ENCODE results near the gene CYLD.

Gene CYLD

DNA sequence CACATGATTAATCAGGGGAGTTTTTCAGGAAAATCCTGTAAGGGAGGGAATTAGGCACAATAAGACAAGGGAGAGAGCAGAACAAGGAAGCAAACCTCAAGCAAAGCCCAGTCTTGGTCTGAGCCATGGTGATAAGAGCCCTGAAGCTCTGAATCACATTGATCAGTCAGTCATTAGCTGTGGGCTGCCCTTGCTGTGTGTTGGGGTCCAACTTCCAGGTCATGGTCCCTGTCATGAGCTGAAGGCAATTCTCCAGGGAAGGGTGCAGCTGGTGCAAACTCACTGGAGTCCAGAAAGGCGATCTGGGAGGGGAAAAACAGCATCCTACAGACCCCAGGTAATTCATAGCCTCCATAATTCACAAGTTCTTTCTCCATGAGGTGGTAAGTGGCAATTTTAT is 89.9 kb downstream of the CYLD start (continued):
- no peak for TF ChIP-seq GLI2 (tag by site-specific recombination; IDR thresholded peaks at IDR 0.05; ENCODE audit: borderline replicate concordance, low read depth)
- TF ChIP-seq ZFP41 (tag by site-specific recombination; IDR thresholded peaks at IDR 0.05; ENCODE audit: borderline replicate concordance), result no peak
- no peak for TF ChIP-seq ZNF510 (tag by site-specific recombination; IDR thresholded peaks at IDR 0.05; ENCODE audit: insufficient replicate concordance)
- TF ChIP-seq, protein P1, sequence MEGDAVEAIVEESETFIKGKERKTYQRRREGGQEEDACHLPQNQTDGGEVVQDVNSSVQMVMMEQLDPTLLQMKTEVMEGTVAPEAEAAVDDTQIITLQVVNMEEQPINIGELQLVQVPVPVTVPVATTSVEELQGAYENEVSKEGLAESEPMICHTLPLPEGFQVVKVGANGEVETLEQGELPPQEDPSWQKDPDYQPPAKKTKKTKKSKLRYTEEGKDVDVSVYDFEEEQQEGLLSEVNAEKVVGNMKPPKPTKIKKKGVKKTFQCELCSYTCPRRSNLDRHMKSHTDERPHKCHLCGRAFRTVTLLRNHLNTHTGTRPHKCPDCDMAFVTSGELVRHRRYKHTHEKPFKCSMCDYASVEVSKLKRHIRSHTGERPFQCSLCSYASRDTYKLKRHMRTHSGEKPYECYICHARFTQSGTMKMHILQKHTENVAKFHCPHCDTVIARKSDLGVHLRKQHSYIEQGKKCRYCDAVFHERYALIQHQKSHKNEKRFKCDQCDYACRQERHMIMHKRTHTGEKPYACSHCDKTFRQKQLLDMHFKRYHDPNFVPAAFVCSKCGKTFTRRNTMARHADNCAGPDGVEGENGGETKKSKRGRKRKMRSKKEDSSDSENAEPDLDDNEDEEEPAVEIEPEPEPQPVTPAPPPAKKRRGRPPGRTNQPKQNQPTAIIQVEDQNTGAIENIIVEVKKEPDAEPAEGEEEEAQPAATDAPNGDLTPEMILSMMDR (tag by site-specific recombination; IDR thresholded peaks at IDR 0.05), result no peak

DNA sequence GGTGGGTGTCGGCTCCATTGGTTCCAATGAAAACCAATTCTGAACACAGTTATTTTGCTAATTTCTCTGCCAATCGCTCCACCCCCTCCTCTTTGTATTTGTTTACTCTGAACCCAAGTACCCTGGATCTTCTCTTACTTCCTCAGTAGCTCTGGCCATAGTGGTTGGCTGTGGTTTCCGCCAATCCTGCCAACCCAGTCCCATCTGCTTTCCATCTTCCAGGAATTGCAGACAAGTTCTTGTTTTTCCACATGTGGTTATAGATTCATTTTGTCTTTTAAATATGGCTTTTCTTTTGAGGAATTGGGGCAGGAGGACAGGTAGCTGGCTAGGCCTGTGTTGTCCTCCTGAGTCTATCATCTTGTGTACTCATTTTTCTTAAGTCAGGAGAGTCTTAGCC is 92.0 kb downstream of the CYLD start:
- no peak overlapping the region for H3K4me3 ChIP-seq (ENCODE audit: low read depth, low read length)
- H3K9me3 ChIP-seq (ENCODE audit: control insufficient read depth, insufficient read depth, low read depth, low read length), result no peaks in the 10 kb centered on the region
- POLR2A ChIA-PET, result no interaction called here
- no peaks in the 10 kb centered on the region for H3K4me1 ChIP-seq (ENCODE audit: control insufficient read depth, insufficient read depth, low read length)
- no peak overlapping the region for H3K27ac ChIP-seq (ENCODE audit: extremely low read depth, low read depth, low read length)
- no peaks in the 10 kb centered on the region for H3K36me3 ChIP-seq (ENCODE audit: control insufficient read depth in 2 of 2, insufficient read depth in 1 of 2, low read length in 2 of 2)
- CTCF ChIA-PET, result interaction anchor here (0.6 to 1.8 kb wide), 2 partner anchors 28 to 150 kb away, joined by 3 to 5 read pairs; no protein-coding TSS in a partner anchor
- TF ChIP-seq ZSCAN16 (tag by site-specific recombination; IDR thresholded peaks at IDR 0.05) (no peak), SP7 (tag by site-specific recombination; IDR thresholded peaks at IDR 0.05) (no peak)

DNA sequence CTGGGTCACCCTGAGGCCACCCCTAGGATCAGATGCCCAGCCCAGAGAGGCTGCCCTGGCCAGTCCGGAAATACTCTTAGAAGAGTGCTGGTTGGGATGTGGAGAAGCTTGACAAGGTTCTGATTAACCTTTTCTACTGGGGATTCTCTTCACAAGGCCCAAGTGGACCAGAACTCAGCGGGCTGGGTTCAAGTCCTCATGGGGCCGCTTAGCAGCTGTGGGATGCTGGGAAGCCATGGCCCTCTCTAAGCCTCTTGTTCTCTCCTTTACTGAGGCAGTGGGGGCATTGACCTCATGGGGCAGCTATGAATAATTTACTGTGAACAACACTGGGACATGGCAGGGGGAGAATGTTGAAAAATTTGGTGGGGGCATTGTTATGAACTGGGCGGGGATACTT is 92.8 kb downstream of the CYLD start:
- TF ChIP-seq SCRT1 (tag by site-specific recombination; IDR thresholded peaks at IDR 0.05; ENCODE audit: borderline replicate concordance) (no peak), ZNF571 (tag by site-specific recombination; IDR thresholded peaks at IDR 0.05) (no peak), SP3 (tag by site-specific recombination; IDR thresholded peaks at IDR 0.05) (no peak), ZNF423 (tag by site-specific recombination; IDR thresholded peaks at IDR 0.05) (no peak), ZNF530 (tag by site-specific recombination; IDR thresholded peaks at IDR 0.05; ENCODE audit: low read depth) (no peak), ZNF777 (tag by site-specific recombination; IDR thresholded peaks at IDR 0.05; ENCODE audit: borderline replicate concordance) (no peak), ZIC2 (tag by site-specific recombination; IDR thresholded peaks at IDR 0.05) (no peak), ZNF544 (tag by site-specific recombination; IDR thresholded peaks at IDR 0.05) (no peak), ZNF146 (tag by site-specific recombination; IDR thresholded peaks at IDR 0.05) (no peak), MZF1 (tag by site-specific recombination; IDR thresholded peaks at IDR 0.05; ENCODE audit: borderline replicate concordance) (no peak), ZNF621 (tag by site-specific recombination; IDR thresholded peaks at IDR 0.05) (no peak), ZNF266 (tag by site-specific recombination; IDR thresholded peaks at IDR 0.05; ENCODE audit: low read depth) (no peak), ZNF510 (tag by site-specific recombination; IDR thresholded peaks at IDR 0.05; ENCODE audit: insufficient replicate concordance) (no peak), ZNF785 (tag by site-specific recombination; IDR thresholded peaks at IDR 0.05) (no peak), ZNF133 (tag by site-specific recombination; IDR thresholded peaks at IDR 0.05) (no peak)
- TF ChIP-seq, protein P2, sequence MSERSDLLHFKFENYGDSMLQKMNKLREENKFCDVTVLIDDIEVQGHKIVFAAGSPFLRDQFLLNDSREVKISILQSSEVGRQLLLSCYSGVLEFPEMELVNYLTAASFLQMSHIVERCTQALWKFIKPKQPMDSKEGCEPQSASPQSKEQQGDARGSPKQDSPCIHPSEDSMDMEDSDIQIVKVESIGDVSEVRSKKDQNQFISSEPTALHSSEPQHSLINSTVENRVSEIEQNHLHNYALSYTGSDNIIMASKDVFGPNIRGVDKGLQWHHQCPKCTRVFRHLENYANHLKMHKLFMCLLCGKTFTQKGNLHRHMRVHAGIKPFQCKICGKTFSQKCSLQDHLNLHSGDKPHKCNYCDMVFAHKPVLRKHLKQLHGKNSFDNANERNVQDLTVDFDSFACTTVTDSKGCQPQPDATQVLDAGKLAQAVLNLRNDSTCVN (tag by site-specific recombination; optimal IDR thresholded peaks at IDR 0.05), result no peak
- TF ChIP-seq, protein P3, sequence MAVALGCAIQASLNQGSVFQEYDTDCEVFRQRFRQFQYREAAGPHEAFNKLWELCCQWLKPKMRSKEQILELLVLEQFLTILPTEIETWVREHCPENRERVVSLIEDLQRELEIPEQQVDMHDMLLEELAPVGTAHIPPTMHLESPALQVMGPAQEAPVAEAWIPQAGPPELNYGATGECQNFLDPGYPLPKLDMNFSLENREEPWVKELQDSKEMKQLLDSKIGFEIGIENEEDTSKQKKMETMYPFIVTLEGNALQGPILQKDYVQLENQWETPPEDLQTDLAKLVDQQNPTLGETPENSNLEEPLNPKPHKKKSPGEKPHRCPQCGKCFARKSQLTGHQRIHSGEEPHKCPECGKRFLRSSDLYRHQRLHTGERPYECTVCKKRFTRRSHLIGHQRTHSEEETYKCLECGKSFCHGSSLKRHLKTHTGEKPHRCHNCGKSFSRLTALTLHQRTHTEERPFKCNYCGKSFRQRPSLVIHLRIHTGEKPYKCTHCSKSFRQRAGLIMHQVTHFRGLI (tag by site-specific recombination; IDR thresholded peaks at IDR 0.05), result no peak

More for the DNA sequence above, 92.8 kb downstream of the CYLD start:
- Histone ChIP-seq H3K4me1 (ENCODE audit: control insufficient read depth, insufficient read depth, low read length) (no peaks in the 10 kb centered on the region), H3K27ac (ENCODE audit: extremely low read depth, low read depth, low read length) (no peak overlapping the region), H3K4me3 (ENCODE audit: low read depth, low read length) (no peak overlapping the region), H3K9me3 (ENCODE audit: control insufficient read depth, insufficient read depth, low read depth, low read length) (no peaks in the 10 kb centered on the region), H3K36me3 (ENCODE audit: control insufficient read depth in 2 of 2, insufficient read depth in 1 of 2, low read length in 2 of 2) (no peaks in the 10 kb centered on the region)
- ChIA-PET CTCF (interaction anchor here (0.6 to 1.8 kb wide), 2 partner anchors 29 to 151 kb away, joined by 3 to 5 read pairs; no protein-coding TSS in a partner anchor), POLR2A (no interaction called here)

All from HEK293 (cell line).